Body of pancreas (tissue), 4 donors: Measurements from ENCODE around the gene AATF. TPM values are rescaled to one million over a fixed set of nuclear protein-coding genes. Genes with fewer than 3 reads are reported as not detected.
A peak's percentile ranks its signal among the peaks of the same experiment; 100 is the strongest.

Source experiments
- ATAC-seq: fragments of 150-250 bp; one replicate; pipeline ENCODE4 v1.9.1; 2016
- DNase-seq, 4 donors: peaks; one replicate each; pipeline ENCODE4 v3.0.0-alpha.2; 2019
- H3K27ac ChIP-seq, 4 donors: fragments of 200-600 bp; sonication (generic); 1 replicate in 3 of 4; 2 replicates in 1 of 4; pipeline versions ENCODE4 v1.5.1 to v1.6.1; 2016 to 2019; ENCODE audit warnings: mild to moderate bottlenecking in 1 of 4, mixed read lengths in 1 of 4, moderate library complexity in 1 of 4
- H3K27me3 ChIP-seq, 2 donors: fragments of 200-600 bp; sonication (generic); one replicate each; pipeline ENCODE4 v1.6.0; 2016; ENCODE audit warnings: mild to moderate bottlenecking in 1 of 2
- H3K36me3 ChIP-seq, 2 donors: fragments of 200-600 bp; sonication (generic); replicated peaks in 1 of 2; 2 replicates each; pipeline ENCODE4 v1.5.1; 2016; ENCODE audit warnings: low read depth in 2 of 2; ENCODE audit not compliant: insufficient read depth in 1 of 2
- H3K4me1 ChIP-seq: fragments of 200-600 bp; sonication (generic); one replicate; pipeline ENCODE4 v1.6.0; 2016
- H3K4me3 ChIP-seq, 2 donors: fragments of 200-600 bp; sonication (generic); 1 replicate in 1 of 2; 2 replicates in 1 of 2; pipeline ENCODE4 v1.5.1; 2016 to 2019
- H3K9me3 ChIP-seq, 3 donors: fragments of 200-600 bp; sonication (generic); 1 replicate in 2 of 3; 2 replicates in 1 of 3; pipeline ENCODE4 v1.5.1; 2016
- CTCF ChIP-seq, 7 experiments: fragments of 450-650 bp in 4 of 7; fragments of 200-600 bp in 3 of 7; sonication (generic) in 3 of 7; IDR thresholded peaks; one replicate each; pipeline ENCODE4 v1.5.1; 2016 to 2019; ENCODE audit warnings: antibody characterized with exemption in 7 of 7
- POLR2A ChIP-seq, 3 donors: fragments of 450-650 bp; IDR thresholded peaks; one replicate each; pipeline ENCODE4 v1.6.1; 2016; ENCODE audit warnings: antibody characterized with exemption in 3 of 3, mild to moderate bottlenecking in 2 of 3
- WGBS, 2 donors: methylation state at CpG; one replicate each; pipeline ENCODE4 v1.1.5; 2017; 5-methylcytosine and 5-hydroxymethylcytosine counted together
- intact Hi-C: fragments of 100-400 bp; cut with DNase I; formaldehyde crosslinking; loops from one replicate; pipeline ENCODE4 v1.15.1; 2023
- total RNA-seq, 2 donors: library from RNA; depleted of rRNA; stranded (reverse); fragments of >200 nt; gene quantifications; one replicate each; pipeline ENCODE4 v1.1.0, GENCODE V29; 2016

AATF gene
- total RNA-seq, 2 donors from 2014 or later, result 16.5 to 28.3 TPM

- no peak overlapping the region for H3K27ac ChIP-seq
- peaks cover 13% of the 10 kb centered on the region for H3K4me1 ChIP-seq
- ATAC-seq (no peak), DNase-seq (no peak)
- H3K27me3 ChIP-seq, result no peaks in the 10 kb centered on the region
- no peaks in the 10 kb centered on the region for H3K9me3 ChIP-seq
- H3K36me3 ChIP-seq, result no peaks in the 10 kb centered on the region
- no peak for TF ChIP-seq CTCF (IDR thresholded peaks at IDR 0.05)
- no peak for TF ChIP-seq POLR2A (IDR thresholded peaks at IDR 0.05)
- no peak overlapping the region for H3K4me3 ChIP-seq
- intact Hi-C loops, result no loop called here
- WGBS, 2 donors, result 13 to 17% methylated on average over 2 of the region's 2 CpGs
Observed at GRCh38 chr17:36980280-36980761, 31.6 kb downstream of the AATF start.

- no peak for TF ChIP-seq CTCF (IDR thresholded peaks at IDR 0.05)
- TF ChIP-seq POLR2A (IDR thresholded peaks at IDR 0.05), result no peak
- Histone ChIP-seq H3K27me3 (no peaks in the 10 kb centered on the region), H3K9me3 (no peaks in the 10 kb centered on the region), H3K36me3 (peaks cover 0 to 11% of the 10 kb centered on the region in 2 donors), H3K4me3 (no peak overlapping the region), H3K27ac (no peak overlapping the region), H3K4me1 (peaks cover 13% of the 10 kb centered on the region)
- no peak for DNase-seq
- ATAC-seq, result no peak
- intact Hi-C loops, result no loop called here
Observed at GRCh38 chr17:36983618-36984017, 34.9 kb downstream of the AATF start.

GRCh38 chr17:36989173-36989572 is 40.4 kb downstream of the AATF start:
- ATAC-seq (no peak), DNase-seq (no peak)
- H3K4me1 ChIP-seq, result no peaks in the 10 kb centered on the region
- H3K9me3 ChIP-seq, result no peaks in the 10 kb centered on the region
- no peak for TF ChIP-seq CTCF (IDR thresholded peaks at IDR 0.05)
- no peak overlapping the region for H3K4me3 ChIP-seq
- no peaks in the 10 kb centered on the region for H3K27me3 ChIP-seq
- no peak overlapping the region for H3K27ac ChIP-seq
- H3K36me3 ChIP-seq, result peaks cover 0 to 23% of the 10 kb centered on the region in 2 donors
- WGBS, 2 donors, result 77 to 86% methylated on average over 6 of the region's 6 CpGs
- intact Hi-C loops, result no loop called here

- intact Hi-C loops, result no loop called here
- H3K36me3 ChIP-seq, result peaks cover 0 to 24% of the 10 kb centered on the region in 2 donors
Observed at GRCh38 chr17:36992701-36993100, 43.9 kb downstream of the AATF start.

More at GRCh38 chr17:36992701-36993100, 43.9 kb downstream of the AATF start:
- Histone ChIP-seq H3K4me3 (no peak overlapping the region), H3K9me3 (no peaks in the 10 kb centered on the region), H3K27me3 (no peaks in the 10 kb centered on the region), H3K4me1 (no peaks in the 10 kb centered on the region), H3K27ac (no peak overlapping the region)
- DNase-seq, result peak in 2 of 4 donors; percentile 3 to 28
- ATAC-seq, result no peak
- TF ChIP-seq POLR2A (IDR thresholded peaks at IDR 0.05) (no peak), CTCF (IDR thresholded peaks at IDR 0.05) (no peak)
- 58 to 68% methylated on average over 2 of the region's 2 CpGs for WGBS, 2 donors
